HepG2 (cell line): Measurements from ENCODE around the gene RPL4. TPM values are rescaled to one million over a fixed set of nuclear protein-coding genes. Genes with fewer than 3 reads are reported as not detected.

Experiments
- BRF2 ChIP-seq: sonication (generic); formaldehyde crosslinking; IDR thresholded peaks from 2 replicates; pipeline ENCODE4 v1.8.1; 2022; ENCODE audit warnings: mild to moderate bottlenecking, missing genetic modification reagents
- HNRNPUL1 ChIP-seq: fragments of 200-400 bp; formaldehyde crosslinking; IDR thresholded peaks from 2 replicates; pipeline ENCODE4 v1.6.1; 2017; ENCODE audit warnings: low read depth, mild to moderate bottlenecking, low read length, moderate library complexity
- HOXA5 ChIP-seq: sonication (generic); formaldehyde crosslinking; IDR thresholded peaks from 2 replicates; pipeline ENCODE4 v1.4.0; 2020; ENCODE audit warnings: missing genetic modification reagents
- KDM4B ChIP-seq: sonication (generic); formaldehyde crosslinking; IDR thresholded peaks from 2 replicates; pipeline ENCODE4 v1.4.0; 2020; ENCODE audit warnings: missing genetic modification reagents
- MAX ChIP-seq: IDR thresholded peaks from 2 replicates; pipeline ENCODE4 v1.6.1; 2012; ENCODE audit warnings: inconsistent platforms
- NBN ChIP-seq: fragments of 450-650 bp; conservative IDR thresholded peaks from 2 replicates; pipeline ENCODE4 v1.6.1; 2017
- NRL ChIP-seq: sonication (generic); formaldehyde crosslinking; IDR thresholded peaks from 2 replicates; pipeline ENCODE4 v1.5.0; 2020; ENCODE audit warnings: missing genetic modification reagents, mild to moderate bottlenecking, moderate library complexity, borderline replicate concordance
- PRMT3 ChIP-seq: sonication (generic); formaldehyde crosslinking; IDR thresholded peaks from 2 replicates; pipeline ENCODE4 v1.8.1; 2022; ENCODE audit warnings: low read depth, mild to moderate bottlenecking, moderate library complexity, missing genetic modification reagents, borderline replicate concordance
- RCOR2 ChIP-seq: IDR thresholded peaks from 2 replicates; pipeline ENCODE4 v1.6.1; 2016; ENCODE audit warnings: missing biosample characterization, missing genetic modification reagents
- SOX13 ChIP-seq, 3 experiments: fragments of 450-650 bp in 1 of 3; sonication (generic) in 1 of 3; formaldehyde crosslinking in 1 of 3; IDR thresholded peaks in 2 of 3; conservative IDR thresholded peaks in 1 of 3; 2 replicates each; pipeline versions ENCODE4 v1.5.0 to v1.6.1; 2016 to 2020; ENCODE audit warnings: antibody characterized with exemption in 1 of 3, mild to moderate bottlenecking in 1 of 3, missing compliant biosample characterization in 1 of 3, missing genetic modification reagents in 1 of 3, moderate library complexity in 1 of 3
- ZBTB21 ChIP-seq: sonication (generic); formaldehyde crosslinking; IDR thresholded peaks from 2 replicates; pipeline ENCODE4 v1.4.0; 2020; ENCODE audit warnings: missing genetic modification reagents
- ZKSCAN5 ChIP-seq: sonication (generic); formaldehyde crosslinking; IDR thresholded peaks from 2 replicates; pipeline ENCODE4 v1.5.1; 2020; ENCODE audit warnings: mild to moderate bottlenecking, missing genetic modification reagents
- ZNF143 ChIP-seq: sonication (generic); formaldehyde crosslinking; IDR thresholded peaks from 2 replicates; pipeline ENCODE4 v1.4.0; 2020; ENCODE audit warnings: missing genetic modification reagents
- ZNF318 ChIP-seq: sonication (generic); formaldehyde crosslinking; IDR thresholded peaks from 2 replicates; pipeline ENCODE4 v1.4.0; 2020; ENCODE audit warnings: mild to moderate bottlenecking, missing genetic modification reagents
- ZNF597 ChIP-seq: sonication (generic); formaldehyde crosslinking; IDR thresholded peaks from 2 replicates; pipeline ENCODE4 v1.5.0; 2020; ENCODE audit warnings: missing genetic modification reagents
- ZNF616 ChIP-seq: sonication (generic); formaldehyde crosslinking; IDR thresholded peaks from 2 replicates; pipeline ENCODE4 v1.5.0; 2020; ENCODE audit warnings: low read depth, mild to moderate bottlenecking, missing genetic modification reagents
- ZNF850 ChIP-seq: sonication (generic); formaldehyde crosslinking; conservative IDR thresholded peaks from 2 replicates; pipeline ENCODE4 v1.9.0; 2021; ENCODE audit warnings: mild to moderate bottlenecking, missing genetic modification reagents
- polyA plus RNA-seq, 8 experiments: library from polyadenylated mRNA; depleted of rRNA in 3 of 8; stranded (reverse) in 7 of 8; unstranded in 1 of 8; fragments of >200 nt; fragmentation: Illumina TruSeq in 4 of 8; extraction: Trizol in 4 of 8; gene quantifications; 2 replicates each; pipeline versions ENCODE4 v1.2.1 to v1.2.3, GENCODE V29; 2011 to 2016; ENCODE audit warnings: low read depth in 4 of 8, missing spikeins in 1 of 8, mixed read lengths in 1 of 8; ENCODE audit not compliant: insufficient read depth in 1 of 8
- total RNA-seq, 5 experiments: library from RNA; depleted of rRNA; stranded (reverse); fragments of >200 nt; fragmentation: Illumina TruSeq; extraction: Trizol; gene quantifications; 2 replicates each; pipeline ENCODE4 v1.2.3, GENCODE V29; 2016; ENCODE audit warnings: low read depth in 1 of 5

The RPL4 gene
- total and polyA plus RNA-seq, 2 of the 13 experiments (the other 11 are each of a cell fraction or from before 2014, with no cell fraction given), result 3,630 to 3,960 TPM

- TF ChIP-seq ZNF318 (CRISPR knock-in tag), result no peak
- no peak for TF ChIP-seq ZNF616 (CRISPR knock-in tag)
- TF ChIP-seq NRL (CRISPR knock-in tag), result peak; percentile 89; the same call in 1 of the 2 replicates
- TF ChIP-seq RCOR2, result no peak
- no peak for TF ChIP-seq NBN
- TF ChIP-seq ZBTB21 (CRISPR knock-in tag), result peak; percentile 66
- no peak for TF ChIP-seq ZKSCAN5
- peak; percentile 86 for TF ChIP-seq MAX
- 0 out of 2 replicates have a peak, but pooled peaks have one; percentile 45 for TF ChIP-seq BRF2 (CRISPR knock-in tag)
- TF ChIP-seq HNRNPUL1, result peak; percentile 60; the same call in 1 of the 2 replicates
- TF ChIP-seq ZNF143 (CRISPR knock-in tag), result 0 out of 2 replicates have a peak, but pooled peaks have one; percentile 27
- TF ChIP-seq KDM4B, result 0 out of 2 replicates have a peak, but pooled peaks have one; percentile 59
- peak; percentile 84; the same call in 1 of the 2 replicates for TF ChIP-seq PRMT3 (CRISPR knock-in tag)
- TF ChIP-seq HOXA5 (CRISPR knock-in tag), result peak; percentile 93; the same call in 1 of the 2 replicates
- 0 out of 2 replicates have a peak, but pooled peaks have one; percentile 43 for TF ChIP-seq ZNF850
- TF ChIP-seq ZNF597 (CRISPR knock-in tag), result no peak
- TF ChIP-seq SOX13 (IDR thresholded peaks at IDR 0.05), result no peak
- TF ChIP-seq SOX13 (CRISPR knock-in tag; conservative IDR thresholded peaks at IDR 0.05 in 1 of 2, IDR thresholded peaks at IDR 0.05 in 1 of 2), result peak; percentile 58 to 73; a peak in 2 of 4 replicates
These were observed 6.9 kb downstream of the RPL4 start, which contains the start of gene SNAPC5 (continued) for GRCh38 chr15:66497502-66498455.
